Neural cell (in vitro differentiated cells): ENCODE measurements around the gene SFXN3. TPM values are rescaled to one million over a fixed set of nuclear protein-coding genes. Genes with fewer than 3 reads are reported as not detected.

Experiments
- H2AFZ ChIP-seq: fragments of 200-600, 300-800 bp; sonication (generic), shearing (Covaris generic); 2 replicates; pipeline ENCODE4 v1.6.0; 2014; ENCODE audit warnings: low read depth, mild to moderate bottlenecking, antibody characterized with exemption, low read length, moderate library complexity
- H3F3A ChIP-seq: fragments of 200-600 bp; shearing (Covaris generic); 2 replicates; pipeline ENCODE4 v1.6.1; 2016; ENCODE audit warnings: mild to moderate bottlenecking, moderate library complexity, mixed read lengths, antibody characterized with exemption, low read length; ENCODE audit not compliant: insufficient read depth, poor library complexity, severe bottlenecking
- H3K27ac ChIP-seq: fragments of 200-600, 300-800 bp; sonication (generic), shearing (Covaris generic); 2 replicates; pipeline ENCODE4 v1.5.1; 2014; ENCODE audit warnings: mild to moderate bottlenecking, low read length, moderate library complexity
- H3K27me3 ChIP-seq: fragments of 300-800, 200-600 bp; sonication (generic), shearing (Covaris generic); 2 replicates; pipeline ENCODE4 v1.6.0; 2014; ENCODE audit warnings: mild to moderate bottlenecking, low read depth, low read length, moderate library complexity; ENCODE audit not compliant: insufficient read depth
- H3K36me3 ChIP-seq: fragments of 300-800, 200-600 bp; sonication (generic), shearing (Covaris generic); 2 replicates; pipeline ENCODE4 v1.5.1; 2014; ENCODE audit warnings: mild to moderate bottlenecking, antibody characterized with exemption, low read length, moderate library complexity; ENCODE audit not compliant: insufficient read depth
- H3K4me2 ChIP-seq: fragments of 300-800, 200-600 bp; sonication (generic), shearing (Covaris generic); 2 replicates; pipeline ENCODE4 v1.6.0; 2014; ENCODE audit warnings: mild to moderate bottlenecking, low read length
- H3K4me3 ChIP-seq: fragments of 300-800, 200-600 bp; sonication (generic), shearing (Covaris generic); 2 replicates; pipeline ENCODE4 v1.5.1; 2014; ENCODE audit warnings: mild to moderate bottlenecking, low read length, moderate library complexity
- H3K79me2 ChIP-seq: fragments of 200-600 bp; shearing (Covaris generic); replicated peaks from 2 replicates; pipeline ENCODE4 v1.6.0; 2014; ENCODE audit warnings: mild to moderate bottlenecking, low read length, moderate library complexity; ENCODE audit not compliant: insufficient read depth
- H3K9ac ChIP-seq: fragments of 300-800, 200-600 bp; sonication (generic), shearing (Covaris generic); 2 replicates; pipeline ENCODE4 v1.6.1; 2016; ENCODE audit warnings: mild to moderate bottlenecking, low read length, mixed read lengths
- H3K9me2 ChIP-seq: fragments of 200-600 bp; shearing (Covaris generic); 2 replicates; pipeline ENCODE4 v1.6.1; 2016; ENCODE audit warnings: mild to moderate bottlenecking, low read length, mixed read lengths; ENCODE audit not compliant: insufficient read depth
- H3K9me3 ChIP-seq: fragments of 200-600, 300-800 bp; sonication (generic), shearing (Covaris generic); 2 replicates; pipeline ENCODE4 v1.6.1; 2016; ENCODE audit warnings: mild to moderate bottlenecking, mixed run types, low read length, moderate library complexity, mixed read lengths
- H4K20me1 ChIP-seq: fragments of 200-600 bp; shearing (Covaris generic); 2 replicates; pipeline ENCODE4 v1.6.1; 2016; ENCODE audit warnings: mild to moderate bottlenecking, mixed run types; ENCODE audit not compliant: insufficient read depth
- CTCF ChIP-seq: fragments of 450-650 bp; IDR thresholded peaks from 2 replicates; pipeline ENCODE4 v1.5.1; 2014; ENCODE audit warnings: antibody characterized with exemption, mild to moderate bottlenecking, moderate library complexity; ENCODE audit not compliant: poor library complexity, severe bottlenecking
- EP300 ChIP-seq: fragments of 450-650 bp; conservative IDR thresholded peaks from 2 replicates; pipeline ENCODE4 v1.6.1; 2014; ENCODE audit warnings: antibody characterized with exemption, mild to moderate bottlenecking, moderate library complexity; ENCODE audit not compliant: poor library complexity, severe bottlenecking
- EZH2 ChIP-seq: fragments of 200-600, 300-800 bp; shearing (Covaris generic), sonication (generic); IDR thresholded peaks from 2 replicates; pipeline ENCODE4 v1.6.1; 2014; ENCODE audit warnings: antibody characterized with exemption, low read length, borderline replicate concordance, mild to moderate bottlenecking; ENCODE audit not compliant: insufficient read depth, poor library complexity, severe bottlenecking
- MXI1 ChIP-seq: fragments of 450-650 bp; conservative IDR thresholded peaks from 2 replicates; pipeline ENCODE4 v1.6.1; 2014; ENCODE audit warnings: antibody characterized with exemption, mild to moderate bottlenecking; ENCODE audit not compliant: poor library complexity, severe bottlenecking
- POLR2AphosphoS5 ChIP-seq: IDR thresholded peaks from 2 replicates; pipeline ENCODE4 v1.6.1; 2012
- RAD21 ChIP-seq: fragments of 450-650 bp; conservative IDR thresholded peaks from 2 replicates; pipeline ENCODE4 v1.6.1; 2014; ENCODE audit warnings: antibody characterized with exemption, mild to moderate bottlenecking, moderate library complexity
- SMC3 ChIP-seq: fragments of 450-650 bp; conservative IDR thresholded peaks from 2 replicates; pipeline ENCODE4 v1.6.1; 2014; ENCODE audit warnings: antibody characterized with exemption, mild to moderate bottlenecking, moderate library complexity; ENCODE audit not compliant: poor library complexity
- TAF1 ChIP-seq: IDR thresholded peaks from 2 replicates; pipeline ENCODE4 v1.6.1; 2012; ENCODE audit warnings: low read depth
- polyA plus RNA-seq: library from polyadenylated mRNA; depleted of rRNA; stranded (reverse); fragments of >200 nt; gene quantifications from 2 replicates; pipeline ENCODE4 v1.2.3, GENCODE V29; 2014
- TF ChIP-seq, protein P1 (sequence below): IDR thresholded peaks from 2 replicates; pipeline ENCODE4 v1.6.1; 2012; ENCODE audit warnings: borderline replicate concordance

SFXN3 gene
- polyA plus RNA-seq, 1 donor from 2014 or later: 52.1 TPM

DNA sequence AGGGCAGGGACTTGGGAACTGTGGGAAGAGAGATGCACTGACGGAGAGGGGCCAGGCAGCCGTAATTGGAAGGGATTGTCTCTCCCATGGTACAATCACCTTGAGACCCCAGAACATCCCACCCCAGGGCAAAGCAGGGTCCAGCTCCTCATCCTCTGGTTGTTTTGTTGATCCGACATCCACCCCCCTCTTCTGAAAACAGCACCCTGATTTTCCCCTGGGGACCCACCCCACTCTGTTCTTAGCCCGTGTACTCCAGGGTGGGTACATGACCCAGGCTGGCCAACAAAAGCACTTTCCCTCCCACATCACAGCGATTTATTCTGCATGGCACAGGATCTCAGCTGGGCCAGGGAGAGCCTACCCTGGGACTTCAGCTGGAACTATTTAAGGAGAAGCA is 14.2 kb upstream of the SFXN3 start:
- H3F3A ChIP-seq: no peaks in the 10 kb centered on the region
- no peak overlapping the region for H3K27ac ChIP-seq
- H2AFZ ChIP-seq: no peak overlapping the region
- no peaks in the 10 kb centered on the region for H4K20me1 ChIP-seq
- TF ChIP-seq MXI1 (no peak), POLR2AphosphoS5 (no peak), EZH2 (no peak), EP300 (no peak), RAD21 (no peak), TAF1 (no peak), SMC3 (no peak), CTCF (no peak)
- TF ChIP-seq, protein P1, sequence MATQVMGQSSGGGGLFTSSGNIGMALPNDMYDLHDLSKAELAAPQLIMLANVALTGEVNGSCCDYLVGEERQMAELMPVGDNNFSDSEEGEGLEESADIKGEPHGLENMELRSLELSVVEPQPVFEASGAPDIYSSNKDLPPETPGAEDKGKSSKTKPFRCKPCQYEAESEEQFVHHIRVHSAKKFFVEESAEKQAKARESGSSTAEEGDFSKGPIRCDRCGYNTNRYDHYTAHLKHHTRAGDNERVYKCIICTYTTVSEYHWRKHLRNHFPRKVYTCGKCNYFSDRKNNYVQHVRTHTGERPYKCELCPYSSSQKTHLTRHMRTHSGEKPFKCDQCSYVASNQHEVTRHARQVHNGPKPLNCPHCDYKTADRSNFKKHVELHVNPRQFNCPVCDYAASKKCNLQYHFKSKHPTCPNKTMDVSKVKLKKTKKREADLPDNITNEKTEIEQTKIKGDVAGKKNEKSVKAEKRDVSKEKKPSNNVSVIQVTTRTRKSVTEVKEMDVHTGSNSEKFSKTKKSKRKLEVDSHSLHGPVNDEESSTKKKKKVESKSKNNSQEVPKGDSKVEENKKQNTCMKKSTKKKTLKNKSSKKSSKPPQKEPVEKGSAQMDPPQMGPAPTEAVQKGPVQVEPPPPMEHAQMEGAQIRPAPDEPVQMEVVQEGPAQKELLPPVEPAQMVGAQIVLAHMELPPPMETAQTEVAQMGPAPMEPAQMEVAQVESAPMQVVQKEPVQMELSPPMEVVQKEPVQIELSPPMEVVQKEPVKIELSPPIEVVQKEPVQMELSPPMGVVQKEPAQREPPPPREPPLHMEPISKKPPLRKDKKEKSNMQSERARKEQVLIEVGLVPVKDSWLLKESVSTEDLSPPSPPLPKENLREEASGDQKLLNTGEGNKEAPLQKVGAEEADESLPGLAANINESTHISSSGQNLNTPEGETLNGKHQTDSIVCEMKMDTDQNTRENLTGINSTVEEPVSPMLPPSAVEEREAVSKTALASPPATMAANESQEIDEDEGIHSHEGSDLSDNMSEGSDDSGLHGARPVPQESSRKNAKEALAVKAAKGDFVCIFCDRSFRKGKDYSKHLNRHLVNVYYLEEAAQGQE: no peak
- H3K4me2 ChIP-seq: no peak overlapping the region
- no peak overlapping the region for H3K9ac ChIP-seq
- no peaks in the 10 kb centered on the region for H3K36me3 ChIP-seq
- H3K9me2 ChIP-seq: no peaks in the 10 kb centered on the region
- no peaks in the 10 kb centered on the region for H3K79me2 ChIP-seq
- H3K27me3 ChIP-seq: peaks cover 55% of the 10 kb centered on the region
- no peak overlapping the region for H3K4me3 ChIP-seq
- H3K9me3 ChIP-seq: no peaks in the 10 kb centered on the region

DNA sequence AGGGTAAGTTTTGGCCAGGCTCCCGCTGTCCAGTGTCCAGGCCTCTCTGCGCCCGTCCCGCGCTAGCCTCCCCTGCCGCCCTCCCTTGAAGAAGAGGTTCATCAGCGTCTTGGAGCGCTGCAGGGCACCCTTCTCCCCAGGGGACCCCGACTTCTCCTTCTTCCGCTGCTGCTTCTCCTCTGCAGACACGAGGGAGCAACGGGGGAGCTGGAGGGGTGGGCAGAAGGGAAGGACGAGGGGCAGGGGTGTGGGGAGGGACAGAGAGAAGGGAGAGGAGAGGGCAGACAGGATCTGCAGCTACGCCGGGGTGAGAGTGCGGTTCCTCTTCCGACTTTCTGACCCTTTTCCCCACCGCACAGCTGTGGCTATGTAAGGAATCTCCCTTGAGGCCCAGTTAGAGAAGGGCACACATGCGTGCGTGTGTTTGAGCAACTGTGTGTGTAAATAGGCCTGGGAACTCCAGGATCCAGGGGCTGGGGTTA is 12.9 kb upstream of the SFXN3 start:
- H3K9ac ChIP-seq: no peak overlapping the region
- no peak overlapping the region for H3K4me3 ChIP-seq
- H3K79me2 ChIP-seq: no peaks in the 10 kb centered on the region
- no peaks in the 10 kb centered on the region for H3K36me3 ChIP-seq
- no peaks in the 10 kb centered on the region for H3K9me3 ChIP-seq
- no peak overlapping the region for H3K27ac ChIP-seq
- no peaks in the 10 kb centered on the region for H3K9me2 ChIP-seq
- no peaks in the 10 kb centered on the region for H4K20me1 ChIP-seq
- H3F3A ChIP-seq: no peaks in the 10 kb centered on the region
- H2AFZ ChIP-seq: no peak overlapping the region
- TF ChIP-seq CTCF: no peak
- TF ChIP-seq POLR2AphosphoS5: no peak
- no peak for TF ChIP-seq MXI1
- no peak for TF ChIP-seq RAD21
- TF ChIP-seq EZH2: no peak
- TF ChIP-seq TAF1: no peak
- no peak for TF ChIP-seq EP300
- TF ChIP-seq SMC3: no peak
- TF ChIP-seq, protein P1: no peak
- H3K27me3 ChIP-seq: peaks cover 55% of the 10 kb centered on the region
- no peak overlapping the region for H3K4me2 ChIP-seq
